Nephron progenitor cell (in vitro differentiated cells): ENCODE data around the gene DNAJC17.

ENCODE experiments used
- DNase-seq: peaks from one replicate; pipeline ENCODE4 v3.0.0; 2021
- H3K27ac Mint-ChIP-seq: 2 replicates; pipeline ENCODE4 v1.8.0; 2021; ENCODE audit warnings: mild to moderate bottlenecking, moderate library complexity, mixed read lengths
- H3K27me3 Mint-ChIP-seq: 2 replicates; pipeline ENCODE4 v1.8.0; 2021; ENCODE audit warnings: mild to moderate bottlenecking, low read depth, mixed read lengths; ENCODE audit not compliant: poor library complexity
- H3K36me3 Mint-ChIP-seq: 2 replicates; pipeline ENCODE4 v1.8.0; 2021; ENCODE audit warnings: low read depth, mixed read lengths
- H3K4me1 Mint-ChIP-seq: 2 replicates; pipeline ENCODE4 v1.8.0; 2021; ENCODE audit warnings: mixed read lengths
- H3K4me3 Mint-ChIP-seq: 2 replicates; pipeline ENCODE4 v1.8.0; 2021; ENCODE audit warnings: mild to moderate bottlenecking, moderate library complexity, mixed read lengths
- H3K9me3 Mint-ChIP-seq: 2 replicates; pipeline ENCODE4 v1.8.0; 2021; ENCODE audit warnings: mild to moderate bottlenecking, moderate library complexity, mixed read lengths
- CTCF ChIP-seq: fragments of 200-600 bp; sonication (generic); IDR thresholded peaks from 2 replicates; pipeline ENCODE4 v1.5.0; 2021; ENCODE audit warnings: antibody characterized with exemption

DNAJC17 gene

GRCh38 chr15:40807028-40807887 is at the start of gene DNAJC17, which contains the start of gene ZFYVE19:
Gene DNAJC17, minus strand, starts transcription at chr15:40807473. Its CDS starts 27 bp downstream, at chr15:40807446.
Gene ZFYVE19, plus strand, starts transcription at chr15:40807089. Its CDS starts 501 bp downstream, at chr15:40807590.
- Mint-ChIP-seq H3K27me3 (no peaks in the 10 kb centered on the region), H3K4me1 (peaks cover 34% of the 10 kb centered on the region), H3K4me3 (peak within 1 kb of the TSS; percentile 99)

GRCh38 chr15:40856746-40857145 is 49.5 kb upstream of the DNAJC17 start:
- no peak for DNase-seq
- Mint-ChIP-seq H3K27ac (no peak overlapping the region), H3K36me3 (no peaks in the 10 kb centered on the region), H3K4me3 (no peak overlapping the region), H3K4me1 (peaks cover 34% of the 10 kb centered on the region), H3K9me3 (no peaks in the 10 kb centered on the region), H3K27me3 (peaks cover 6% of the 10 kb centered on the region)
- TF ChIP-seq CTCF, result no peak

More at GRCh38 chr15:40807028-40807887, at the start of gene DNAJC17, which contains the start of gene ZFYVE19:
- TF ChIP-seq CTCF, result no peak
- Mint-ChIP-seq H3K36me3 (peaks cover 5% of the 10 kb centered on the region), H3K27ac (peak within 1 kb of the TSS; percentile 99), H3K9me3 (no peaks in the 10 kb centered on the region)
- DNase-seq, result peak; percentile 95

- H3K27me3 Mint-ChIP-seq, result peaks cover 6% of the 10 kb centered on the region
- no peak for DNase-seq
- no peak for TF ChIP-seq CTCF
- no peak overlapping the region for H3K27ac Mint-ChIP-seq
- peaks cover 42% of the 10 kb centered on the region for H3K4me1 Mint-ChIP-seq
- H3K9me3 Mint-ChIP-seq, result no peaks in the 10 kb centered on the region
- no peaks in the 10 kb centered on the region for H3K36me3 Mint-ChIP-seq
- no peak overlapping the region for H3K4me3 Mint-ChIP-seq
These were observed 48.5 kb upstream of the DNAJC17 start for GRCh38 chr15:40855706-40856234.

- Mint-ChIP-seq H3K27ac (no peak overlapping the region), H3K9me3 (no peaks in the 10 kb centered on the region), H3K4me1 (peaks cover 41% of the 10 kb centered on the region), H3K27me3 (peaks cover 6% of the 10 kb centered on the region), H3K4me3 (no peak overlapping the region), H3K36me3 (no peaks in the 10 kb centered on the region)
- no peak for DNase-seq
- no peak for TF ChIP-seq CTCF
These were observed 46.9 kb upstream of the DNAJC17 start for GRCh38 chr15:40854161-40854560.

GRCh38 chr15:40853241-40853890 is 46.1 kb upstream of the DNAJC17 start:
- no peak overlapping the region for H3K27ac Mint-ChIP-seq
- H3K9me3 Mint-ChIP-seq, result no peaks in the 10 kb centered on the region
- H3K4me3 Mint-ChIP-seq, result no peak overlapping the region
- no peaks in the 10 kb centered on the region for H3K36me3 Mint-ChIP-seq
- H3K4me1 Mint-ChIP-seq, result peaks cover 34% of the 10 kb centered on the region
- TF ChIP-seq CTCF, result no peak
- DNase-seq, result no peak
- peaks cover 8% of the 10 kb centered on the region for H3K27me3 Mint-ChIP-seq
